ENCODE data around the gene CDON.
A peak's percentile ranks its signal among the peaks of the same experiment; 100 is the strongest.

Gene CDON

GRCh38 chr11:125944350-125945010, 118.2 kb downstream of the CDON start:
- no peak for DNase-seq (ENCODE audit: low read depth in 3 of 3)

- DNase-seq (ENCODE audit: low read depth in 3 of 3) = no peak
Observed at GRCh38 chr11:125943661-125944349, 118.9 kb downstream of the CDON start.

DNA sequence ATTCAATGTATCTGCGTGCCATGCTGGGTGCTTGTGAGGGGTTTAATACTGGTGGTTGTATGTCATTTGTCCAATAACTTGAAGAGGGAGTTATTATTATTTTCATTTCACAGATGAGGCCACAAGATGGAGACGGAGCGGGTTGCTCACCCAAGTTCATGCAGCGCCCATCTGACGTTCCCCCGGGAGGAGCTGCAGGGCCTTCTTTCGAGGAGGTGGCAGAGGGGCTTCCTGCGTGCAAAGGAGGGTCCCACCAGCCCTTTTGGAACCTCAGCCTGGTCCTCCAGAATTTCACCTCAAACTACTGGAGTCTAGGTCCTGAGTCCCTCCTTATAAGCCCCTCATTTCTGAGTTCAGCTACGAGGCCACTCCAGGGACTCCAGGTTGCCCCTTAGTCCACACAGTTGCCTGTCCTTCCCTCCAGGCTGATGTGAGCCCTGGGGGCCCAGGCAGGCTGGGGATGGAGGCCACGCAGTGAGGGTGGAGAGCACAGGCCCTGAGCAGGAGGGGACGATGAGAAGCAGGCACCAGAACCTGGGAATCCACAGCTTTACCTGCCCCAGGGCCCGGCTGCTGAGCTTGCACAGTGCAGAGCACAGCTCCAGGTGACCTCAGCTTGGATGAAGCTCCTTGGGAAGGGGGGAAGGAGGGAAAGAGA, 119.8 kb downstream of the CDON start:
- DNase-seq (ENCODE audit: low read depth in 3 of 3) = no peak

- DNase-seq (ENCODE audit: low read depth in 3 of 3) = peak; percentile 18 to 50 (median 23)
Observed at GRCh38 chr11:125941619-125942611, 120.8 kb downstream of the CDON start.

GRCh38 chr11:125941267-125941618, 121.4 kb downstream of the CDON start:
- no peak for DNase-seq (ENCODE audit: low read depth in 3 of 3)

DNA sequence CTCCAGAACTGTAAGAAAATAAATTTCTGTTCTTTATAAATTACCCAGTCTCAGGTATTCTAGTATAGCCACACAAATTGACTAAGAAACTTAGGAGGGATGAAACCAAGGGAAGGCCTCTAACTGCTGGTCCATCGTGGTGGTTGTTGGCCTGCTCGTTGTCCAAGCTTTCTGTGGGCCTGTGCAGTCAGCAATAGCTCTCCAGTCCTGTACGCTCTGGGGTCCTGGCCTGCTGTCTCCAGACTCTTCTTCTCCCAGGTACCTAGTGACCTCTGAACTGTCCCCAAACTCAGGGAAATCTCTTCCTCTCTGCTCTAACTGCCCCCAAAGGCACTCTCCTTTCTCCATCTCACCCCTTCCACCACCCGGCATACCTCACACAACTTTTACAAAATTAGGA, 122.5 kb downstream of the CDON start:
- DNase-seq (ENCODE audit: low read depth in 3 of 3) = no peak

DNA sequence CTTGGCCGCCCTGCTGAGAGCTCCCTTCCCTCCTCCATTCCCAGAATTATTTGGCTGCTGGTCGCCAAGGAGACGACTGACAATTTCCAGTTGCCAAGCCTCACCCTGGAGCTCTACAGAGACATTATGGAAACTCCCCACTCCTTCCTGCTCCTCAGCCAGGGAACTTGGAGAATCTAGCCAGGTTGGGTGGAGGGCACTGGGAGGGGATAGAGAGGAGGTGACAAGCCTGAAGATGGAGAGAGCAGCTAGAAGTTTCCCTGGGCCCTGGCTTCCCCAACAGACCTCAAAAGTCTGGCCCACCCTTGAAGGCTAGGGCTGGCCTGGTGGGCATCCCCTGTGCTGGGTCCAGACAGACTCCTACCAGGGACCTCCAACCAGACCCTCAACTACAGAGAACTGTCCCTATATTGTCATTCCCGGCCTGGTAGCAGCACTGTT, 123.6 kb downstream of the CDON start:
- DNase-seq (ENCODE audit: low read depth in 3 of 3) = no peak

DNA sequence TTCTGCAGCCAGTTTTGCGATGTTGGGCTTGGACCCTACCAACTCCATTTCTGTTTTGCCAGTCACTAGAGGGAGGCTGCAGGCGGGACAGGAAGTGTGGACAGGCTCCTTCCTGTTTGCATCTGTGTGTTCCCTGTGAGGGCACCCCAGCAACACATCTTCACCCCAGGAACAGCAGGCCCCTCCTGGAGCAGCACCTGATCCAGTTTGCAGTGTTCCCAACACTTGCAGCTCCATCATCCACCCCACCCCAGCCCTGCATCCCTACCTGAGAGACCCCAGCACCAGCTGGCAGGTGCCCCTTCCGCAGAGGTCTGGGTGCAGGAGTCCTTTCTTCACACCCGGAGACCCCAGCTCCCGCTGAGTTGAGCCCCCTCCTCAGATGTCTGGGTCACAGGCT, 124.2 kb downstream of the CDON start:
- DNase-seq (ENCODE audit: low read depth in 3 of 3) = no peak

DNA sequence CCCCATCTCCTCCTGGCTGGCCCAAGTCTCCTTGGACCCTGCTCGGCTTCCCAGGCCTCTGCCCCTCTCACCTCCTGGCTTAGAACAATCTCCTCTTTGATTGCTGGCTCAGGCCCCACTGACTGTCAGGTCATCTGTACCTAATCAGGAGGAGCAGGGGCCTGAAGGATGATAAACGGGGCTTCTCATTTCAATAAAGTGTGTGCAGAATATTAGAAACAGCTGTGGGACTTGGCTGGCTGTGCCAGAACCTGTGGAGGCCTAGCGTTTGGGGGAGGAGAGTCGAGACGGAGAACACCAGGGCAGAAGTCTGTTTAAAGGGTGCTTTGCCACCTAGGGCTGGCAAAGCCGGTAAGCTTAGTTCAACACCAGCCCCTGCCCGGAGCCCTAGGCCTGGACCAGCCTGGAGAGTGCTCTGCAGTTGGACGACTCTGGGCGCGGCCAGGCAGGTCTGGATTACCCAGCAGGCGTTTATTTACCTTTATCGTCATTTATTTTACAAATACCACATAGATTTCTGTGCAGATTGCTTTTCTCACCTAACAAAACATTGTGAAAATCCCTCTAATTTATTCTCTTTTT, 127.0 kb downstream of the CDON start:
- DNase-seq (ENCODE audit: low read depth in 3 of 3) = no peak

DNA sequence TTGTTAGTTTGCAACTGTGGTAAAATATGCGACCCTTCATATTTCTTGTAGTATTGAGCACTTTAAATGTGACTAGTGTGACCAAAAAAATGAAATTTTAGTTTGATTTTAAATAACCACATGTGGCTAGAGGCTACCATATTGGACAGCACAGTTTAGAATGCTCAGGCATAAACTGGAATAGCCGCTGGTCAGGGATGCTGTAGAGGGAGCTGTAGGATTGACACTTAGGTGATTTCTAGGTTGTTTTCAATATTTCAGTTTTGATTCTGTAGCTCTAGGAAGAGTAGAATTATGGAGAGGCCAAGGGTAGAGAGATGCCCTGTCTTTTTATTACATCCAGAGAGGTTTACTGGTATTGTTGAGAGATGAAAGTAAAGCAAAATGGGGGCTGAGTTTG, 127.6 kb downstream of the CDON start:
- DNase-seq (ENCODE audit: low read depth in 3 of 3) = no peak

DNA sequence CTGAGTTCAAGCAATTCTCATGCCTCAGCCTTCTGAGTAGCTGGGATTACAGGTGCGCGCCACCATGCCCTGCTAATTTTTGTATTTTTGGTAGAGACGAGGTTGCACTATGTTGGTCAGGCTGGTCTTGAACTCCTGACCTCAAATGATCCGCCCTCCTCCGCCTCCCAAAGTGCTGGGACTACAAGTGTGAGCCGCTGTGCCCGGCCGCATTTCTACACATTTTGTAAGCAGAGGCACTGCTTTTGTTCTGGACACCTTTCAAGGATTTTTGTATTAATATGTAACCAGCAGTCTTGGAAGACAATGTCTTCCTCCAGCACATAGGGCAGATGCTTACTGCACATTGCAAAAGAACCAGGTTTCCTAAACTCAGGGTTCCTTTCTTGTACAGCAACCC, 128.2 kb downstream of the CDON start:
- no peak for DNase-seq (ENCODE audit: low read depth in 3 of 3)

DNA sequence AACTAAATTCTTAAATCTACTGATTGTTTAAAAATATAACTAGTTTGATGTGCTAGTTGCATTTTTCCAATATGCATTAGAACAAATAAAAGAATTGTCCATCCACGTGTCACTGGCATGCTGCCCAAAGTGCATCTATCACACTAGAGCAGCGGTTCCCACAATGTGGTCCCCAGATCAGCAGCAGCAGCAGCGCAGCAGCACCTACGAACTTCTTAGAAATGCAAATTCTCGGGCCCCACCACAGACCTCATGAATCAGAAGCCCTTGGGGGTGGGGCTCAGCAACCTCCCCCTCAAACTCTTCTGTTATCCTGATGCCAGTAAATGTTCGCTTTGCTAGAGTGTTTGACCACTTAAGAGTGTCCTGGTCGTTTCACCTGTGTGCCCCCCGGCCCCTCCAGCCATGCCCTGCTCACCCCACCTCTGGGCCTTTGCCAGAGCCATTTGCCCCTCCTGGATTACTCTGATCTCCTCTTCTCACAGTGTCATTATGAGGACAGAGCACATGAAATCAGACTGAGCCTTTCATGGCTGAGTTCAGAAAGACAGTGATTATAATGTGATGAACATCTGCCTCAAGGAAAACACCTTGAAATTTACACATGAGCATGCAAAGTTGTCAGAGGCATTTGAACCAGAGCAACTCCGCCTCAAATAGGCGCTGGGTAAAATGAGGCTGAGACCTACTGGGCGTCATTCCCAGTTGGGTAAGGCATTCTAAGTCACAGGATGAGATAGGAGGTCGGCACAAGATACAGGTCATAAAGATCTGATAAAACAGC, 129.4 kb downstream of the CDON start:
- no peak for DNase-seq (ENCODE audit: low read depth in 3 of 3)

DNA sequence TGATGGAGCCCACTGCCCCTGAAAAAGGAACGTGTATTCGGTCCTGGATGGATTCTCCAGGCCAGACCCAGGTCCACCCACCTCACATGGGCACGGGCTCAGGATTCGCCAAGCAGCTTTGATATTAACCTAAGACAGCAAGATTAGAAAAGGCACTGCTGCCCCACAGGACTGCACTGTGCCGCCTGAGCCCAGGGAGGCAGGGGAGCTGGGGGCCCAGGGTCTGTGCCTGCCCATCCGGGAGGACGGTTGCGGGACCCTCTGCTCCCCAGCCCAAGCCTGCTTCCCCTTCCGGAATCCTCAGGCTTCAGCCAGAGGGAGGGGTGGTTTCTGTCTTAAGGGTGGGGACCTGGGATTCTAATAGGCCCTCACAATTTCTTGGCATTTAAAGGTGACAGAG, 130.4 kb downstream of the CDON start:
- no peak for DNase-seq (ENCODE audit: low read depth in 3 of 3)

GRCh38 chr11:125931668-125932067, 131.0 kb downstream of the CDON start:
- no peak for DNase-seq (ENCODE audit: low read depth in 3 of 3)

DNA sequence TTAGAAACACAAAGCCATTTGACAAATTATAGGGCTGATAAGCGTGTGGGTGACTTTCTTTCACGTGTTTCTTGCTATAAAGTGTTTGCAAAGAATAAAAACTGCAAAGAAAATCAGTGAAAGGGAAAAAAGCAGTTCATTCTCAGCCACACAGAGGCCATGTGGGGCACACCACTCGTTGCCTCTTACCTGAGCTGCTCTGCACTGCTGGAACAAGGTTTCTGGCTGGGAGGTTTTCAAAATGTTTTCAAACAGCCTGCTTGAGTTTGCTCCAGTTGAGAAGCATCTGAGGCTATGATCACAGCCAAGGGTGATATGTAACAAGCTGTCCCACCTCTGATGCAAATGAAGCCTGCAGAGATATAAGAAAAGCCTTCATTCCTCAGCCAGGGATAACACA, 131.6 kb downstream of the CDON start:
- DNase-seq (ENCODE audit: low read depth in 3 of 3) = no peak

DNA sequence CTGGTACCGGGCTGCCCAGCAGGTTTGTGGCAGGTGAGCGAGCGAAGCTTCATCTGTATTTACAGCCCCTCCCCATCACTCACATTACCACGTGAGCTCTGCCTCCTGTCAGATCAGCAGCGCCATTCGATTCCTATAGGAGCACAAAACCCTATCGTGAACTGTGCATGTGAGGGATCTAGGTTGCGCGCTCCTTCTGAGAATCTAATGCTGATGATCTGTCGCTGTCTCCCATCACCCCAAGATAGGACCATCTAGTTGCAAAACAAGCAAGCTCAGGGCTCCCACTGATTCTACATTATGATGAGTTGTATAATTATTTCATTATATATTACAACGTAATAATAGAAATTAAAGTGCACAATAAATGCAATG, 132.6 kb downstream of the CDON start:
- DNase-seq (ENCODE audit: low read depth in 3 of 3) = no peak

DNA sequence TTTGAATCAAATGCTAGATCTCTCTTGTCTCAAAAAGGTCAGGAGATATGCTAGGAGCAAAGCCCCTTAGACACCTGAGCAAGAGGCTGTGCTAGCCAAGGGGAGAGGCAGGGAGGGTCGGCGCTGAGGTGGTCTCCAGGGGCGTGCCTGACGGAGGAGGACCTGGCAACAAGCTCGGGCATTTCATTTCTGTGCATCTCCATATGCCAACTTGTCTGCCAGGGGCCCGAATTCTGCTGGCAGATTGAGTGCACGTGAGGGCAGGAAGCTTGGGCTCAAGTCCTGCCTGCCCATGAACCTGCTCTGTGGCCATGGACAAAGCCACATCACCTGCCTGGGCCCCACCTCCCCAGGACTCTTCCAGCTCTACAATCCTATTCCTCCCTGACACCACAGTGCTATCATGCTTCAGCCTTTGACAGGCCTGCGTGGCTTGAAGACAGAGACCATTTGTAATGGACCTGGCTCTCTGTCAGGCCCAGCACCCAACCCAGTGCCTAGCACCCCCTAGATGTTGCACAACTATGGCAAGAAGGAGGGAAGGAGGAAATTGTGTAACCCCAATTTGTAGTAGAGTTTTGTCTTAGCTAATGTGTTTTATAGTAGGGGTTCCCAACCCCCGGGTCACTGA, 133.1 kb downstream of the CDON start:
- no peak for DNase-seq (ENCODE audit: low read depth in 3 of 3)

DNA sequence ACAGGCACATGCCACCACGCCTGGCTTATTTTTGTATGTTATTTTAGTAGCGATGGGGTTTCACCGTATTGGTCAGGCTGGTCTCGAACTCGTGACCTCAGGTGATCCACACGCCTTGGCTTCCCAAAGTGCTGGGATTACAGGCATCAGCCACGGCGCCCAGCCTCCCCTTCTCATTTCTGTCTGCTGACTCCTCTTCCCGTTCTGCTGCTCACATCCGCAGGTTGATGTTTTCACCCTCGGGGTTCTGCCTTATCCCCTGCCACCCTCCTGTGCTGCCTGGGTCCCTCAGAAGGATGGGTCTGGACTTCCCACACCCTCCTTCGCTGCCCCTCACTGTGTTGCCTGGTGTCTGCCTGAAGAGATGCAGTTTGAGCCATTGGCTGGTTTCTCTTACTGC, 136.0 kb downstream of the CDON start:
- no peak for DNase-seq (ENCODE audit: low read depth in 3 of 3)

DNA sequence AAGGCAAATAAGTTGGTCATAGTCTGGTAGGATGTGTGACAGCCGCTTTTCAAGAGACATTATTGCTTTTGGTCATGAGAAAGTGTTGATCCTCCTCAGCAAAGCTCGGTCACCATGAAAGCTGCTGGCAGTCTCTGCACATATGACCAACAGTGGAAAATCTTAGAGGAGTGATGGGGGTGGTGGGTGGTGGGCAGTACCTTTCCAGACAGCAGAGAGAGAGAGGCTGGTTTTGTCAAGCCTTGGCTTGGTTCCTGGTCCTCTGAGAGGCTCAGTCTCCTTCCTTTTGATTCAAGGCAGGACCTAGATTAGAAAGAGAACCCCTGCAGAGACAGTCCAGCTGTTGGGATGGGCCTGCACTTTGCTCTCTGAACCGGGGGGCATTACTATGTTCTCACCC, 136.9 kb downstream of the CDON start:
- DNase-seq (ENCODE audit: low read depth in 3 of 3) = no peak

DNA sequence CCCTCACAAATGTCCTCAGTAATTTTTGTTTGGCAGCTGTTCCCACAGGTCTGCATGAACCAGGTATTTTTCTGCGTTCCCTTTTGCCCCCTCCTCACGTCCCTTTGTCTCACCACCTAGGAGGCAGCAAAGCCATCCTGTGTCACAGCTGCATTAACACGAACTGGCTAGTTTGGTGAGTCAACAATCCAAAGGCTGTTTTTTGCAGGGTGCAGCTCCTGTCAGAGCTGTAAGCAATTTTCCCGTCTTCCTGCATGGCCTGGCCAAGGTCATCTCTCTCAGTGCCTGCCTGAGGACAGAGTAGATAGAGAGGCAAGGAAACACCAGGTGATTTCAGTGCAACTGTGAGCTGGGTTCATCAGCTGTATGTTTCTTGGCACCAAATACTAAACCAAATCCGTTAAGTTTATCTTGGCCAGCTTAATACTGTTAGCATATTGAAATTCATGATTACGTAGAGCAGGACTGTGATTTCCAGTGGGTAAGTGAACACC, 137.4 kb downstream of the CDON start:
- DNase-seq (ENCODE audit: low read depth in 3 of 3) = no peak

Data from stimulated activated CD4-positive, alpha-beta T cell treated with anti-CD3 and anti-CD28 coated beads, TNF-alpha, amount 100 ng/mL, for 48 hours (primary cell).